HepG2 (cell line): ENCODE data around the gene PRKN. TPM values are rescaled to one million over a fixed set of nuclear protein-coding genes. Genes with fewer than 3 reads are reported as not detected.

ENCODE experiments used
- ATAC-seq: fragments of 200-7000 bp; cut with Tn5 transposase; 3 replicates; pipeline ENCODE4 v1.9.1; 2020; ENCODE audit warnings: mild to moderate bottlenecking, moderate library complexity
- BruUV-seq: library from RNA; stranded (reverse); fragments of 400-500 nt; replicated peaks from 2 replicates; lab custom pipeline; 2021; lab: Mats Ljungman, UMichigan
- CTCF ChIA-PET: fragments of 300-600 bp; formaldehyde crosslinking; extraction: SDS; loops from one replicate; lab custom pipeline; 2021; ENCODE audit warnings: low total read pairs, inconsistent platforms, low intra/inter-chr PET ratio; lab: Yijun Ruan, JAX
- POLR2A ChIA-PET: fragments of 350-600 bp; sonication (Branson Sonifier 250); formaldehyde crosslinking; loops from one replicate; lab custom pipeline; 2020; ENCODE audit warnings: antibody characterized with exemption, inconsistent platforms; lab: Yijun Ruan, JAX
- DNase-seq: peaks from one replicate; pipeline ENCODE4 v3.0.0-alpha.2; 2015; ENCODE audit warnings: low spot score
- FAIRE-seq: peaks from 3 replicates; lab custom pipeline; 2011; peaks lifted over from hg19 to GRCh38; lab: Jason Lieb, UNC
- H2AFZ ChIP-seq: one replicate; pipeline ENCODE4 v1.6.1; 2011; ENCODE audit warnings: low read length, inconsistent platforms
- H3K27ac ChIP-seq: fragments of 300-600 bp; 3 replicates; pipeline ENCODE4 v1.8.0; 2011; ENCODE audit warnings: mixed run types, mild to moderate bottlenecking, mixed read lengths, low read length, inconsistent platforms; ENCODE audit not compliant: insufficient read depth; ENCODE audit errors: extremely low read length
- H3K27me3 ChIP-seq, 2 experiments: fragments of 200-600 bp in 1 of 2; 2 replicates in 1 of 2; 3 replicates in 1 of 2; pipeline versions ENCODE4 v1.6.0 to v1.8.0; 2011; ENCODE audit warnings: low read length in 2 of 2, mild to moderate bottlenecking in 2 of 2, moderate library complexity in 2 of 2, inconsistent platforms in 1 of 2; ENCODE audit not compliant: insufficient read depth in 2 of 2, control insufficient read depth in 1 of 2
- H3K36me3 ChIP-seq, 2 experiments: fragments of 200-600 bp in 1 of 2; replicated peaks in 1 of 2; 2 replicates in 1 of 2; 3 replicates in 1 of 2; pipeline versions ENCODE4 v1.5.1 to v1.8.0; 2011; ENCODE audit warnings: low read length in 2 of 2, inconsistent platforms in 1 of 2; ENCODE audit not compliant: insufficient read depth in 2 of 2, control insufficient read depth in 1 of 2
- H3K4me1 ChIP-seq: 2 replicates; pipeline ENCODE4 v1.5.1; 2012; ENCODE audit warnings: low read length, inconsistent platforms; ENCODE audit not compliant: insufficient read depth
- H3K4me2 ChIP-seq: 2 replicates; pipeline ENCODE4 v1.6.0; 2011; ENCODE audit warnings: low read depth, low read length, inconsistent platforms
- H3K4me3 ChIP-seq, 3 experiments: fragments of 200-600 bp in 1 of 3; sonication (generic), shearing (Covaris generic) in 1 of 3; replicated peaks in 1 of 3; 2 replicates each; pipeline ENCODE4 v1.5.1; 2011 to 2016; ENCODE audit warnings: low read length in 3 of 3, inconsistent platforms in 2 of 3, low read depth in 2 of 3, mild to moderate bottlenecking in 2 of 3, control low read depth in 1 of 3, mixed read lengths in 1 of 3; ENCODE audit not compliant: insufficient read depth in 1 of 3
- H3K79me2 ChIP-seq: one replicate; pipeline ENCODE4 v1.6.1; 2011; ENCODE audit warnings: low read length, inconsistent platforms; ENCODE audit not compliant: insufficient read depth
- H3K9ac ChIP-seq: 2 replicates; pipeline ENCODE4 v1.6.0; 2011; ENCODE audit warnings: mild to moderate bottlenecking, low read depth, low read length, inconsistent platforms; ENCODE audit not compliant: insufficient read depth
- H3K9me3 ChIP-seq: 2 replicates; pipeline ENCODE4 v1.5.1; 2012; ENCODE audit warnings: mild to moderate bottlenecking, low read length
- H4K20me1 ChIP-seq: 2 replicates; pipeline ENCODE4 v1.6.0; 2011; ENCODE audit warnings: inconsistent platforms, mild to moderate bottlenecking, low read length, moderate library complexity; ENCODE audit not compliant: insufficient read depth
- FOXC1 ChIP-seq: sonication (generic); formaldehyde crosslinking; IDR thresholded peaks from 2 replicates; pipeline ENCODE4 v1.8.0; 2022; ENCODE audit warnings: mild to moderate bottlenecking, missing genetic modification reagents, borderline replicate concordance
- FOXK2 ChIP-seq: fragments of 450-650 bp; IDR thresholded peaks from 2 replicates; pipeline ENCODE4 v1.6.1; 2016
- GPN1 ChIP-seq: sonication (generic); formaldehyde crosslinking; IDR thresholded peaks from 2 replicates; pipeline ENCODE4 v1.5.1; 2020; ENCODE audit warnings: missing genetic modification reagents, borderline replicate concordance
- KLF9 ChIP-seq: IDR thresholded peaks from 2 replicates; pipeline ENCODE4 v1.6.1; 2016; ENCODE audit warnings: low read depth
- MTF2 ChIP-seq: sonication (generic); formaldehyde crosslinking; IDR thresholded peaks from 2 replicates; pipeline ENCODE4 v1.5.0; 2020; ENCODE audit warnings: missing genetic modification reagents, borderline replicate concordance
- REL ChIP-seq: sonication (generic); formaldehyde crosslinking; conservative IDR thresholded peaks from 2 replicates; pipeline ENCODE4 v1.8.0; 2022; ENCODE audit warnings: mild to moderate bottlenecking, missing genetic modification reagents, moderate library complexity
- SAP130 ChIP-seq: IDR thresholded peaks from 2 replicates; pipeline ENCODE4 v1.6.1; 2016; ENCODE audit warnings: low read depth
- SUZ12 ChIP-seq: fragments of 150-350 bp; IDR thresholded peaks from 2 replicates; pipeline ENCODE4 v1.6.1; 2014; ENCODE audit warnings: low read depth, low read length
- TP53 ChIP-seq: sonication (generic); formaldehyde crosslinking; conservative IDR thresholded peaks from 2 replicates; pipeline ENCODE4 v1.4.0; 2020; ENCODE audit warnings: missing genetic modification reagents
- ZNF225 ChIP-seq: sonication (generic); formaldehyde crosslinking; IDR thresholded peaks from 2 replicates; pipeline ENCODE4 v1.4.0; 2020; ENCODE audit warnings: mild to moderate bottlenecking, missing genetic modification reagents
- ZNF501 ChIP-seq: sonication (generic); formaldehyde crosslinking; IDR thresholded peaks from 2 replicates; pipeline ENCODE4 v1.5.1; 2020; ENCODE audit warnings: mild to moderate bottlenecking, moderate library complexity, missing genetic modification reagents
- ZNF547 ChIP-seq: sonication (generic); formaldehyde crosslinking; IDR thresholded peaks from 2 replicates; pipeline ENCODE4 v1.5.1; 2020; ENCODE audit warnings: mild to moderate bottlenecking, missing genetic modification reagents
- ZNF576 ChIP-seq: sonication (generic); formaldehyde crosslinking; IDR thresholded peaks from 2 replicates; pipeline ENCODE4 v1.4.0; 2020; ENCODE audit warnings: mild to moderate bottlenecking, missing genetic modification reagents
- WGBS: methylation state at CpG from one replicate; pipeline ENCODE4 v1.1.6; 2017; ENCODE audit warnings: low lambda C conversion rate; 5-methylcytosine and 5-hydroxymethylcytosine counted together
- in situ Hi-C: cut with HindIII; loops from 2 replicates; pipeline ENCODE4 v1.10.0; 2017; ENCODE audit warnings: low pct_unique_long_range_greater_than_20kb; ENCODE audit not compliant: extremely low pct_ligation_motif_present
- intact Hi-C: fragments of 100-400 bp; cut with micrococcal nuclease; formaldehyde crosslinking; loops from one replicate; pipeline ENCODE4 v1.10.0; 2022; ENCODE audit not compliant: unreplicated experiment
- polyA plus RNA-seq, 8 experiments: library from polyadenylated mRNA; depleted of rRNA in 3 of 8; stranded (reverse) in 7 of 8; unstranded in 1 of 8; fragments of >200 nt; fragmentation: Illumina TruSeq in 4 of 8; extraction: Trizol in 4 of 8; gene quantifications; 2 replicates each; pipeline versions ENCODE4 v1.2.1 to v1.2.3, GENCODE V29; 2011 to 2016; ENCODE audit warnings: low read depth in 4 of 8, missing spikeins in 1 of 8, mixed read lengths in 1 of 8; ENCODE audit not compliant: insufficient read depth in 1 of 8
- total RNA-seq, 5 experiments: library from RNA; depleted of rRNA; stranded (reverse); fragments of >200 nt; fragmentation: Illumina TruSeq; extraction: Trizol; gene quantifications; 2 replicates each; pipeline ENCODE4 v1.2.3, GENCODE V29; 2016; ENCODE audit warnings: low read depth in 1 of 5
- TF ChIP-seq, protein P1 (sequence below): sonication (generic); formaldehyde crosslinking; IDR thresholded peaks from 2 replicates; pipeline ENCODE4 v1.8.1; 2023; ENCODE audit warnings: mild to moderate bottlenecking, missing genetic modification reagents
- TF ChIP-seq, protein P2 (sequence below): sonication (generic); formaldehyde crosslinking; IDR thresholded peaks from 2 replicates; pipeline ENCODE4 v1.5.0; 2020; ENCODE audit warnings: mild to moderate bottlenecking, low read depth, missing genetic modification reagents, borderline replicate concordance

Gene PRKN
- total and polyA plus RNA-seq, 2 of the 13 experiments (the other 11 are each of a cell fraction or from before 2014, with no cell fraction given) = 0.31 to 0.44 TPM

DNA sequence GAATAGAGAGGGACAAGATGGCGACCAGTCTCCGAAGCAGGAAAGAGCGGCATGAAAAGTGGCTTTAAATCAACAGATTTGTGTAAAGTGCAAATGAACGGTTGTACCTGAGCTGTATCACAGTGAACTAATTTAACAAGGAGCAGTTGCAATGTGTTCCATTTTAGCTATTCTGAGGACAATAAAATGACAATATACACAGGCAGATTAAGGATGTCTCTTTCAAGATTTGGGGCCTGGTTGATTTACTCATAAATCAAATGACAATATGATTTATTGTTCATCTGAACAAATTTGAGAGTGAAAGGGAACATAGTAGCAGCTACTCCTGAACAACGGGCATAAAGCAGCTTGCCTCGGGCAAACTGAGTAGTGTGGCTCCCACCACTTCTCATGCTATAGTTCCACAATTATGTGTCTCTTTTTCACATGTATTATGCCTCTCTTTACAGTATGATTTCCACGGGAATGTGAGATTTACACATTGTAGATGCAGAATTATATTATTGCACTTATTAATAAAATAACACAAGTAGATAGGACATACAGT, 1249.6 kb downstream of the PRKN start (continued):
- TF ChIP-seq, protein P1, sequence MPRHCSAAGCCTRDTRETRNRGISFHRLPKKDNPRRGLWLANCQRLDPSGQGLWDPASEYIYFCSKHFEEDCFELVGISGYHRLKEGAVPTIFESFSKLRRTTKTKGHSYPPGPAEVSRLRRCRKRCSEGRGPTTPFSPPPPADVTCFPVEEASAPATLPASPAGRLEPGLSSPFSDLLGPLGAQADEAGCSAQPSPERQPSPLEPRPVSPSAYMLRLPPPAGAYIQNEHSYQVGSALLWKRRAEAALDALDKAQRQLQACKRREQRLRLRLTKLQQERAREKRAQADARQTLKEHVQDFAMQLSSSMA (CRISPR knock-in tag) = no peak
- TF ChIP-seq TP53 (CRISPR knock-in tag) (no peak), ZNF225 (CRISPR knock-in tag) (no peak), MTF2 (CRISPR knock-in tag) (no peak), SUZ12 (no peak)
- TF ChIP-seq, protein P2, sequence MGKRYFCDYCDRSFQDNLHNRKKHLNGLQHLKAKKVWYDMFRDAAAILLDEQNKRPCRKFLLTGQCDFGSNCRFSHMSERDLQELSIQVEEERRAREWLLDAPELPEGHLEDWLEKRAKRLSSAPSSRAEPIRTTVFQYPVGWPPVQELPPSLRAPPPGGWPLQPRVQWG (CRISPR knock-in tag) = no peak
- TF ChIP-seq, all 625 proteins: peak for 0

DNA sequence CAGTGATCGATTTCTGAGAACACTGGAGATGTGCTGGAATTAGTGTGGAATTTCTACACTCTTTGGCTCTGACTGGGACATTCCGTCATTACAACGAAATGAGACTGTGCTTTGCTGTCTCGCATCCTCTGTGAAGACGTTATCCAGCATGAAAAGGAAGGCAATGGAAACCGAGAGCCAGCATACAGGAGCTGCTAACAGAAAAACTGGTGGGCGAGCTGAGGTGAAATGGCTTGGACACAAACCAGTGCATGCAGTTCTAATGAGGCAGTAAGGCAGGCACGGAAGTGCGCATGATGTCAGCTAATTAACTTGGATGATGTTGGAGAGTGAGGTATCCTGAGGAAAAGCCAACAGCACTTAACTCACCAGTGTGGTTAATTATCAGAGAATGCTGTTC, 1250.9 kb downstream of the PRKN start:
- no peak overlapping the region for H3K4me2 ChIP-seq
- in situ Hi-C loops = no loop called here
- no peak for TF ChIP-seq KLF9 (CRISPR knock-in tag)
- no peak for TF ChIP-seq SAP130 (CRISPR knock-in tag)
- no peak for TF ChIP-seq ZNF501 (CRISPR knock-in tag)
- no peak for TF ChIP-seq FOXK2
- TF ChIP-seq GPN1 (CRISPR knock-in tag) = no peak
- TF ChIP-seq ZNF576 = no peak
- no peak for TF ChIP-seq FOXC1 (CRISPR knock-in tag)
- no peak for TF ChIP-seq REL (CRISPR knock-in tag)
- no peak for TF ChIP-seq ZNF547 (CRISPR knock-in tag)

More for the DNA sequence above, 1250.9 kb downstream of the PRKN start:
- H3K9ac ChIP-seq = no peak overlapping the region
- no peak for FAIRE-seq
- intact Hi-C loops = no loop called here
- no peak overlapping the region for H3K4me3 ChIP-seq
- H3K27me3 ChIP-seq = peaks cover 0 to 6% of the 10 kb centered on the region in 2 experiments; a peak in 1 of 5 replicates
- CTCF ChIA-PET = no interaction called here
- WGBS = 53% methylated on average over 9 of the region's 9 CpGs
- BruUV-seq = no TSS peak
- H3K4me1 ChIP-seq = no peaks in the 10 kb centered on the region
- no peaks in the 10 kb centered on the region for H3K79me2 ChIP-seq
- H3K9me3 ChIP-seq = no peaks in the 10 kb centered on the region
- H3K36me3 ChIP-seq = no peaks in the 10 kb centered on the region
- POLR2A ChIA-PET = no interaction called here
- no peak for DNase-seq
- no peak overlapping the region for H3K27ac ChIP-seq
- ATAC-seq = no peak
- H4K20me1 ChIP-seq = no peaks in the 10 kb centered on the region
- H2AFZ ChIP-seq = no peak overlapping the region
